DMS53 treated with DMSO at 0.1 percent for 48 hours (cell line): Measurements from ENCODE around the gene ARFGAP1.

ENCODE experiments used
- DNase-seq: peaks from one replicate; lab custom pipeline; 2025; ENCODE audit not compliant: unreplicated experiment; lab: John Stamatoyannopoulos, UW

Gene ARFGAP1

GRCh38 chr20:63318391-63319163, 46.0 kb downstream of the ARFGAP1 start:
- DNase-seq, result no peak

DNA sequence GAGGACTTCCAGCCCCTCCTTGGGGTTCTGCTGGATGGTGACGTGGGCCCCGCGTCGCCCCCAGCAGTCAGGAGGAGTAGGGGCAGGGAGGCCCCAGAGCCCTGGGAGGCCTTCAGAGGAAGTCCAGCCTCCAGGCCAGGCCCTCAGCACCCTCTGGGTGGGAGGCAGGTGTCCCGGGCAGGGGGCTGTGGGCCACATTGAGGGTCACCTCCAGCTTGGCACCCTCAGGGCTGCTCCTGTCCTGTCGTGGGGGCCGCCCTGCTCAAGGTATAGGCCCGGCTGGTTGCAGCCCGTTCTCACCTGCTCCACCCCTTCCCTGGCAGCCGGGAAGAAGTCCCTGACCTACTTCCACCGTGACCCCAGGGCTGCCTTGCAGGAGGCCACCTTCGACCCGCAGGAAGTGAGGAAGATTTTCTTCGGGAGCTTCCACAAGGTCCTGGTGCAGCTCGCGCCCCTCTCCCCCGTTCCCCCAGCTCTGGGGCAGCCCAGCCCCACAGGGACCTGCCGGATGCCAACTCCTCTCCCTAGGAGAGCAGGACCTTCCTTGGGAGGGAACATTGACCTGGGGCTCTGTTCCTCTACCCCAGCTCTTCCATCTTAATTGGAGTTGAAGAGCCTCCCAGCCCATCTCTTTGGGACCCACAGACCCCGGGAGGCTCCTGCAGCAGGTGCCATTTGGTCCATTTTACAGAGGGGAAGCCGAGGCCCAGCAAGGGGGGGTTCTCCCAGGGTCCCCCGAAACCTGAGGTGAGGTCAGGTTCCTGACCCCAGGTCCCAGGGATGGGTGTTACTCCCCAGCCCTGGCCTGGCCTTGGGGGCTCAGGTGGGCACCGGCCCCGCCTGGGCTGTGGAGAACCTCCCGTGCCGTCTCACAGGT, 46.8 kb downstream of the ARFGAP1 start:
- no peak for DNase-seq

GRCh38 chr20:63320041-63320511, 47.5 kb downstream of the ARFGAP1 start:
- DNase-seq, result no peak

- no peak for DNase-seq
These were observed 48.1 kb downstream of the ARFGAP1 start for GRCh38 chr20:63320616-63321147.

- DNase-seq, result no peak
These were observed 48.7 kb downstream of the ARFGAP1 start for GRCh38 chr20:63321148-63321831.

GRCh38 chr20:63322146-63322932, 49.7 kb downstream of the ARFGAP1 start:
- no peak for DNase-seq

GRCh38 chr20:63322933-63323273, 50.3 kb downstream of the ARFGAP1 start:
- DNase-seq, result no peak

- no peak for DNase-seq
These were observed 50.9 kb downstream of the ARFGAP1 start for GRCh38 chr20:63323357-63323981.

DNA sequence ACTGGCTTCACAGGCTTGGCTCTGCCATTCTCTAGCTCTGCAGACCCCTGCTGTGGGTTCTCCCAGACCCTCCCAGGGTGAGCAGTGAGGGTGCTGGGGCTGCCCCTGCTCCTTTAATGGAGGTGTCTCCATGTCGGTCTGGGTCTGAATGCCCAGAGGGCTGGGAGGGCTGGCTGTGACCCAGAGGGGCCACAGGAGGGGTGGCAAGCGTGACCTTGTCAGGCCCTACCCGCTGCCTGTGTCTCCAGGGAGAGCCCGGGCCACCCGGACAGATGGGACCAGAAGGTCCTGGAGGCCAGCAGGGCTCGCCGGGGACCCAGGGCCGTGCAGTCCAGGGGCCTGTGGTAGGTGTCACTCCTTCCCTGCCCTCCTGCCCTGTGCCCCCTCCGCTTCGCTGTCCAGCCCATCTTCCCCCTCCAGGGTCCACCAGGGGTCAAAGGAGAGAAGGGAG, 52.4 kb downstream of the ARFGAP1 start:
- no peak for DNase-seq

- no peak for DNase-seq
These were observed 53.1 kb downstream of the ARFGAP1 start for GRCh38 chr20:63325554-63326313.

DNA sequence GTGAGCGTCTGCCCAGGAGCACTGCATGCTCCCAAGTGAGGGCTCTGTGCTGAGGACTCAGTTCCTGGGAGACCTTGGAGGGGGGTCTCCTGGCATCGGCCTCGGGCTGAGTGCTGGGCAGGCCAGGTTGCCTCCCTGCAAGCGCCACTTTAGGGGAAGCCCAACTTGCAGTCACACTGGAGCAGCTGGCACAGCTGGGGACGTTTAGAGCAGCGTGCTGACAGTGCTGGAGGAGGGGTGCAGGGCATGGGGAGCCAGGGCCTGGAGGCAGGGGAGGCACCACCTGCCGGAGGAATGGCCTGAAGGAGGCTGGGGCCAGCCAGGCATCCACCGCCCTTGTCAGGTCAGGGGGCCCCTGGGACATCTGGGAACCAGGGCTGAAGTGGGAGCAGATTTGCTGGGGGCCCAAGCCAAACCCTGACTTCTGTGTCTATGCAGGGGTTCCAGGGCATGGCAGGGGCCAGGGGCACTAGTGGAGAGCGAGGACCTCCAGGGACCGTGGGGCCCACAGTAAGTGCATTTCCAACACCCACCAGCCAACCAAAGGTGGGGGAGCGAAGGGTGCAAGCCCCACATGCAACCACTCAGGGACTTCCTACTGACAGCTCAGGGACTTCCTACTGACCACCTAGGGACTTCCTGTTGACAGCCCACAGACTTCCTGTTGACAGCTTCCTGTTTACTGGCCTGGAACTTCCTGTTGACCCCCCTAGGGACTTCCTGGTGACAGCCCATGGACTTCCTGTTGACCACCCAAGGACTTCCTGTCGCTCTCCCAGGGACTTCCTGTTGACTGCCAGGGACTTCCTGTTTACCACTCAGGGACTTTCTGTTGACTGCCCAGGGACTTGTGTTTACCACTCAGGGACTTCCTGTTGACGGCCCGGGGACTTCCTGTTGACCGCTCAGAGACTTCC, 54.0 kb downstream of the ARFGAP1 start:
- DNase-seq, result no peak

- no peak for DNase-seq
These were observed 54.7 kb downstream of the ARFGAP1 start for GRCh38 chr20:63327231-63327745.

- no peak for DNase-seq
These were observed 55.5 kb downstream of the ARFGAP1 start for GRCh38 chr20:63328026-63328700.

DNA sequence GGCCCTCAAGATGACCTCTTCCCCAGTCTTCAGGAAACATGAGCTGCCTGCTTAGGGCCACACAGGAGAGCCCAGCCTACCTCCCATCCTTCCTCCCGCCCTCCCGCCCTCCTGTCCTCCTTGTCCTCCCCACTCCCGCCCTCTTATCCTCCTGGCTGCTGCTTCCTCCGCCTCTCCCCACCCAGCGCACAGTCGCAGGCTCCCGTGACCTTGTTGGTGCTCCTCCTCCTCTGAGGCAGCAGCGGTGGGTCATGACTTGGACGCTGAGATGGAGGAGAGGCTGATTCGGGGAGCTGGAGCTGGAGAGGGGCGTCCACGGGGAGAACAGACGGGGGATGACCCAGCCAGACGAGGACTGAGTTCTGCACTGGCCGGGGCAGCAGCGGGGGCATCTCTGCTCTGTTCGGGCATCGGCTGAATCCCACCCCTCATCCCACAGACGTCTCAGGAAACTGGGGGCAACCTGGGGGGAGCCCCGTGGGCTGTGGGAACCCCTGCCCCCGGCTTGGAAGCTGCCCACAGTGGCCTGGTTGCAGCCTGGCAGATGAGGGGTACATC, 56.2 kb downstream of the ARFGAP1 start:
- no peak for DNase-seq

- no peak for DNase-seq
These were observed 56.9 kb downstream of the ARFGAP1 start for GRCh38 chr20:63329331-63330083.

GRCh38 chr20:63330084-63330760, 57.6 kb downstream of the ARFGAP1 start:
- no peak for DNase-seq
